Urinary bladder (tissue), 4 donors: ENCODE results near the gene TNNI2. TPM values are rescaled to one million over a fixed set of nuclear protein-coding genes. Genes with fewer than 3 reads are reported as not detected.

ENCODE experiments used
- DNase-seq: peaks from one replicate; pipeline ENCODE4 v3.0.0-alpha.2; 2015; ENCODE audit errors: extremely low spot score
- H3K27ac ChIP-seq: one replicate; pipeline ENCODE4 v1.5.1; 2013; ENCODE audit warnings: low read depth, mild to moderate bottlenecking, moderate library complexity
- H3K36me3 ChIP-seq: one replicate; pipeline ENCODE4 v1.6.1; 2013; ENCODE audit warnings: mild to moderate bottlenecking, moderate library complexity; ENCODE audit not compliant: insufficient read depth
- H3K4me1 ChIP-seq: one replicate; pipeline ENCODE4 v1.6.1; 2013; ENCODE audit warnings: mild to moderate bottlenecking, moderate library complexity; ENCODE audit not compliant: insufficient read depth
- H3K4me3 ChIP-seq: one replicate; pipeline ENCODE4 v1.5.1; 2013; ENCODE audit warnings: low read depth, low read length
- WGBS: extraction: QIAGEN DNeasy Blood & Tissue Kit; methylation state at CpG from one replicate; pipeline ENCODE4 v1.1.7; 2013; 5-methylcytosine and 5-hydroxymethylcytosine counted together
- polyA plus RNA-seq: library from polyadenylated mRNA; stranded (reverse); fragments of 200-250 nt; gene quantifications from one replicate; pipeline ENCODE4 v1.2.3, GENCODE V29; 2013
- total RNA-seq: library from RNA; depleted of rRNA; stranded (reverse); fragments of >200 nt; gene quantifications from one replicate; pipeline ENCODE4 v1.2.3, GENCODE V29; 2014
- donor health status: healthy with polysubstance abuse.
- donor health status: healthy.

The TNNI2 gene
- total and polyA plus RNA-seq, 2 donors: 4.6 to 32.6 TPM

DNA sequence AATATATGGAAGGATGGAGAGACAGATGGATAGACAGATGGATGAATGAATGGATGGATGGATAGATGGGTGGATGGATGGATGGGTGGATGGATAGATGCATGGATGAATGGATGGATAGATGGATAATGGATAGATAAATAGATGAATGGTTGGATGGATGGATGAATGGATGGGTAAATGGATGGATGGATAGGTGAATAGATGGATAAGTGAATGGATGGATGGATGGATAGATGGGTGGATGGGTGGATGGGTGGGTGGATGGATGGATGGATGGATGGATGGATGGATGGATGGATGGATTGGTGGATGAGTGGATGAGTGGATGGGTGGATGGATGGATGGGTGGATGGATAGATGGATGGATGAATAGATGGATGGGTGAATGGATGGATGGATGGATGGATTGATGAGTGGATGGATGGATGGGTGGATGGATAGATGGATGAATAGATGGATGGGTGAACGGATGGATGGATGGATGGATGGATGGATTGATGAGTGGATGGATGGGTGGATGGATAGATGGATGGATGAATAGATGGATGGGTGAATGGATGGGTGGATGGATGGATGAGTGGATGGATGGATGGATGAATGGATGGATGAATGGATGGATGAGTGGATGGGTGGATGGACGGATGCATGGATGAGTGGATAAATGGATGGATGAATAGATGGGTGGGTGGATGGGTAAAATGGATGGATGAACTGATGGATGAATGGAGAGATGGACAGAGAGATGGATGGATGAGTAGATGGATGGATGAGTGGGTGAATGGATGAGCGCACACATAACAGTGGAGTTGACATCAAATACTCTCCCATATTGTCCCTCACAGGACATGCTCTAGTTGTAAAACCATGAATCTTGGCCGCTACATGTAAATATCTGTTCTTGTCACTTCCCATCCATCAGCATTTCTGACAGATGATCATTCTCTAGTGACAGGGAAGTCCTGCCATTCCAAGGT lies 22.9 kb downstream of the TNNI2 start:
- Histone ChIP-seq H3K4me1 (no peaks in the 10 kb centered on the region), H3K36me3 (no peaks in the 10 kb centered on the region), H3K27ac (no peak overlapping the region), H3K4me3 (no peak overlapping the region)
- no peak for DNase-seq
- WGBS: 98% methylated on average over 4 of the region's 4 CpGs

- Histone ChIP-seq H3K27ac (peak overlapping the region; percentile 65), H3K4me3 (no peak overlapping the region), H3K36me3 (no peaks in the 10 kb centered on the region), H3K4me1 (no peaks in the 10 kb centered on the region)
- 90% methylated on average over 14 of the region's 14 CpGs for WGBS
- no peak for DNase-seq
These were observed 24.0 kb downstream of the TNNI2 start for GRCh38 chr11:1862588-1863351.

- 18% methylated on average over 27 of the region's 27 CpGs for WGBS
- Histone ChIP-seq H3K36me3 (no peaks in the 10 kb centered on the region), H3K4me1 (no peaks in the 10 kb centered on the region), H3K27ac (peak overlapping the region; percentile 93), H3K4me3 (peak overlapping the region; percentile 27)
- DNase-seq: no peak
These were observed 24.8 kb downstream of the TNNI2 start for GRCh38 chr11:1863352-1864216.

DNA sequence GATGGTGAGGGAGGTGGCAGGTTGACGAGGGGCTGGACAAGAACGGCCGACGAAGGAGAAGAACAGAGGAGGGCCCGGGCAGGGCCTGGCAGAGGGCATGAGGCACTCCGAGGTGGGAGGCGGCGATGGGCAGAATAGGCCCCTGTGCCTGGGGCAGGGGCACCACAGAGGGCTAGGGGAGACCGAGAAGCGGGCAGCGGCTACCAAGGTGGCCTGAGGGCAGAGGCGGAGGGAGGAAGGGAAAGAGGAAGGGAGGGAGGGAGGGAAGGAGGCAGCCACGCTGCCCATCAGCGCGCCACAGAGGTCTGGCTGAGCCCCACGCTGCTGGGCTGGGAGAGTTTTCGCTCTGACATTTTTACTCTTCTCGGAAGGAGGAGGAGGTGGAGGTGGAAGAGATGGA lies 25.4 kb downstream of the TNNI2 start:
- DNase-seq: no peak
- 25% methylated on average over 18 of the region's 18 CpGs for WGBS
- Histone ChIP-seq H3K4me3 (peak overlapping the region; percentile 27), H3K36me3 (no peaks in the 10 kb centered on the region), H3K4me1 (no peaks in the 10 kb centered on the region), H3K27ac (peak overlapping the region; percentile 93)

- peak overlapping the region; percentile 27 for H3K4me3 ChIP-seq
- no peaks in the 10 kb centered on the region for H3K4me1 ChIP-seq
- H3K27ac ChIP-seq: peak overlapping the region; percentile 93
- no peak for DNase-seq
- no peaks in the 10 kb centered on the region for H3K36me3 ChIP-seq
- 61% methylated on average over 30 of the region's 30 CpGs for WGBS
These were observed 26.3 kb downstream of the TNNI2 start for GRCh38 chr11:1864831-1865665.

DNA sequence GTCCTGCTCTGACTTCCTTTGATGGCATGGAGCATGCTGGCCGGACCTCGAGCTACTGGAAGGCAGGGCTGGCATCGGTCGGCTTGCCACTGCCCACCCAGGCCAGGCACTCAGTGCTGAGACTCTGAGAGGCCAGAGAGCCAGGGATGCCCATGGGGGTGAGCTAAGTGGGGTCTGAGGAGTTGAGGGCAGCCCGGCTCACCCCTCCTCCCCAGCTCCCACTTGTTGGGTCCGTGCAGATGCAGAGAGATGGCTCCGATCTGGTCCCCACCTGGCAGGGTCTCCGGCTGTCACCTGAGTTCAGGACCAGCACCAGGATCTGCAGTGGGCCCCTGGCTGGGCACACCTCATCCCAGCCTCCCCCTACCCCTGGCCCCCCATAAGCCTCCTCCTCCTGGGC lies 27.4 kb downstream of the TNNI2 start:
- no peaks in the 10 kb centered on the region for H3K4me1 ChIP-seq
- no peak for DNase-seq
- H3K4me3 ChIP-seq: no peak overlapping the region
- H3K36me3 ChIP-seq: no peaks in the 10 kb centered on the region
- WGBS: 87% methylated on average over 8 of the region's 8 CpGs
- H3K27ac ChIP-seq: peak overlapping the region; percentile 38

GRCh38 chr11:1866776-1867175 lies 28.0 kb downstream of the TNNI2 start:
- 68% methylated on average over 15 of the region's 15 CpGs for WGBS
- H3K4me3 ChIP-seq: no peak overlapping the region
- H3K36me3 ChIP-seq: no peaks in the 10 kb centered on the region
- no peak overlapping the region for H3K27ac ChIP-seq
- H3K4me1 ChIP-seq: no peaks in the 10 kb centered on the region
- no peak for DNase-seq

DNA sequence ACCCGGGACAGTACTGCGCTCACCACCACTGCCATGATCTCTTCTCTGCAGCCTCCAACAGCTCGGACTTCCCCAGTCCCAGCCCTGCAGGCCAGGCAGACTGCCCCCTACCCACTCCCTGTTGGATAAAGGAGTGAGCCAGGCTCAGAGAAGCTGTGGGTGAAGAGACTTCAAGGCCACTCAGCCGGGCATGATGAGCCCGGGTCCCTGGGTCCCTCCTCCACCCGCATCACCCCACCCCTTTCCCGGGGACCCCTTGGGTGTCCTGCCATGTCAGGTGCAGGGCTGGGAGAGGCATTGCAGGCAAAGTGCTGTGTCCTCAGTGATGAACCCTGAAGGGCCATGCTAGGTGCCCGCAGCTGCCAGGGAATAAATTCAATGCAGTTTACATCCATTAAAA lies 28.6 kb downstream of the TNNI2 start:
- H3K4me1 ChIP-seq: no peaks in the 10 kb centered on the region
- 80% methylated on average over 8 of the region's 8 CpGs for WGBS
- H3K4me3 ChIP-seq: no peak overlapping the region
- no peak for DNase-seq
- peak overlapping the region; percentile 2 for H3K27ac ChIP-seq
- no peaks in the 10 kb centered on the region for H3K36me3 ChIP-seq

DNA sequence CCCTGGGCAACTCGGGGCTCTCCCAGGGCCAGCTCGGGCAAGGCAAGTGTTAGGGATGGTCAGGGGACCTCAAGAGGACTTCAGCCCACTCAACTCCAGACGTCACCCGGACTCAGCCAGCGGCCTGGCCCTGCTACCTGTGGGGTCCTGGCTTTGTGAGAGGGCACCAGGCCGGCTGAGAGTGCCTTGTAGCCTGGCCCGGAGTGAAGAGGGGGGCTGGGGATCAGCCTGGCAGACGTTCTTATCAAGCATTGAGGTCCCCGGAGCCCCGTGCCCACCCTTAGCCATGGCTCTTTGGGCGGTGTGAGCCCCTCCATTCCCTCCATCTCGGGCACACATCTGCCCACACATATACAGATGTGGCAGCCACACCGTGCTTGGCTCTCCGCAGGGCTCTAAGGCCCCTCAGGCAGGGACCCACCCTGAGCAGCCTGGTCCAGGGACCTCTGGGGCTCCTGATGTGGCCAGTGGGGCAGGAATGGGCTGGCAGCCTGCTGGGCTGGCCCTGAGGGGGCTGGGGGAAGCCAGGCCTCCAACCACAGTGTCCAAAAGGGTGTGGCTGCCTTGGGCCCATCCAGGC lies 29.4 kb downstream of the TNNI2 start:
- no peak for DNase-seq
- Histone ChIP-seq H3K36me3 (no peaks in the 10 kb centered on the region), H3K4me1 (no peaks in the 10 kb centered on the region), H3K27ac (peak overlapping the region; percentile 63), H3K4me3 (peak overlapping the region; percentile 62)
- 73% methylated on average over 14 of the region's 14 CpGs for WGBS

- Histone ChIP-seq H3K4me1 (no peaks in the 10 kb centered on the region), H3K27ac (peak overlapping the region; percentile 87), H3K4me3 (peak overlapping the region; percentile 62), H3K36me3 (no peaks in the 10 kb centered on the region)
- DNase-seq: no peak
- WGBS: 59% methylated on average over 25 of the region's 25 CpGs
These were observed 30.0 kb downstream of the TNNI2 start for GRCh38 chr11:1868636-1869291.

GRCh38 chr11:1869427-1870325 lies 30.9 kb downstream of the TNNI2 start:
- Histone ChIP-seq H3K27ac (peak overlapping the region; percentile 87), H3K36me3 (no peaks in the 10 kb centered on the region), H3K4me3 (peak overlapping the region; percentile 62), H3K4me1 (no peaks in the 10 kb centered on the region)
- DNase-seq: no peak
- 59% methylated on average over 34 of the region's 34 CpGs for WGBS
